ENCODE measurements around the gene ZNF653. TPM values are rescaled to one million over a fixed set of nuclear protein-coding genes. Genes with fewer than 3 reads are reported as not detected.
A peak's percentile ranks its signal among the peaks of the same experiment; 100 is the strongest.
"Not testable (repeated sequence)": the region's sequence is repeated elsewhere in the genome, so short reads cannot be mapped to it uniquely, and the experiment has no call there.

Gene ZNF653
- total and polyA plus RNA-seq, 2 donors (not counting 1 experiment from before 2014, with no cell fraction given), result 24.2 to 26.2 TPM

DNA sequence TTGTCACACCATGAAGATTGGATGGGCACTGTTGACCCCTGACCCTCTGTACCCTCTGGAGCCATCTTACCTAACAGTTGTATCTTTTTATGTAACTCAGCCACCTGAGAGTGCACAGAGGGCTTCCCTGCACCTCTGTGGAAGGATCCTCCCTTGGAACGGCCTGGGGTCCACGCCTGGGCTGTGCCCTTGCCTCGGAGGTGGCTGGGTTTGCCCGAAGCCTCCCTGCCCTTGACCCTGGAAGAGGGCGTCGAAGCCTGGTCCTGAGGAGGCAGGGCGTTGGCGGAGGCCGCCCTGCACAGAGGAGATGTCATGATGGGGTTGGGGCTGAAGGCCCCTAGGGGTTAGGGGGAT lies 71.0 kb downstream of the ZNF653 start:
- intact Hi-C loops (cut with micrococcal nuclease), result loop anchor here (1.0 to 5.0 kb wide), 7 partner anchors 12 to 148 kb away; partner anchors contain the start of genes CCDC159, SWSAP1, TMEM205 and ZNF653
- Mint-ChIP-seq H3K27me3 (no peaks in the 10 kb centered on the region), H3K4me1 (peaks cover 29% of the 10 kb centered on the region), H3K27ac (peak overlapping the region; percentile 88), H3K9me3 (ENCODE audit: insufficient read depth) (no peaks in the 10 kb centered on the region), H3K4me3 (peak overlapping the region; percentile 96)
- Histone ChIP-seq H3K9me3 (ENCODE audit: control extremely low read depth in 1 of 3, control insufficient read depth in 2 of 3, insufficient read depth in 1 of 3, low read length in 2 of 3) (peaks cover 0 to 2% (median 0%) of the 10 kb centered on the region in 3 donors), H4K20me1 (ENCODE audit: control insufficient read depth, insufficient read depth, low read length, poor library complexity, severe bottlenecking) (no peaks in the 10 kb centered on the region), H3K36me3 (replicated peaks in 1 of 2; ENCODE audit: control extremely low read depth in 1 of 2, control insufficient read depth in 1 of 2, extremely low read depth in 1 of 2, insufficient read depth in 2 of 2, low read length in 1 of 2) (peaks cover 0 to 22% of the 10 kb centered on the region in 2 experiments), H3K79me2 (ENCODE audit: control insufficient read depth, insufficient read depth, low read length) (peaks cover 24% of the 10 kb centered on the region), H3K4me3 (ENCODE audit: control extremely low read depth in 1 of 5, extremely low read depth in 1 of 5, insufficient read depth in 1 of 5, low read depth in 2 of 5, low read length in 4 of 5) (peak overlapping the region; percentile 76 to 95 (median 80)), H3K4me2 (replicated peaks; ENCODE audit: low read depth, low read length, poor library complexity, severe bottlenecking) (peak overlapping the region; percentile 97), H3K9ac (ENCODE audit: low read length) (peak overlapping the region; percentile 95), H3K27ac (ENCODE audit: low read length in 2 of 2) (peak overlapping the region; percentile 70 to 92), H2AFZ (ENCODE audit: insufficient read depth, low read depth, low read length, poor library complexity, severe bottlenecking) (peak overlapping the region; percentile 99), H3K27me3 (replicated peaks in 1 of 4; ENCODE audit: control extremely low read depth in 1 of 4, control insufficient read depth in 3 of 4, insufficient read depth in 4 of 4, low read length in 3 of 4) (no peaks in the 10 kb centered on the region), H3K4me1 (ENCODE audit: control insufficient read depth in 2 of 2, insufficient read depth in 2 of 2, low read length in 2 of 2) (peaks cover 27 to 40% of the 10 kb centered on the region in 2 donors)
- DNase-seq, result no peak
- 8% methylated on average over 9 of the region's 9 CpGs for WGBS (ENCODE audit: insufficient coverage)
- TF ChIP-seq EZH2 (IDR thresholded peaks at IDR 0.05; ENCODE audit: borderline replicate concordance, insufficient read depth, low read depth, low read length, poor library complexity, severe bottlenecking), result no peak
- TF ChIP-seq, protein P1, sequence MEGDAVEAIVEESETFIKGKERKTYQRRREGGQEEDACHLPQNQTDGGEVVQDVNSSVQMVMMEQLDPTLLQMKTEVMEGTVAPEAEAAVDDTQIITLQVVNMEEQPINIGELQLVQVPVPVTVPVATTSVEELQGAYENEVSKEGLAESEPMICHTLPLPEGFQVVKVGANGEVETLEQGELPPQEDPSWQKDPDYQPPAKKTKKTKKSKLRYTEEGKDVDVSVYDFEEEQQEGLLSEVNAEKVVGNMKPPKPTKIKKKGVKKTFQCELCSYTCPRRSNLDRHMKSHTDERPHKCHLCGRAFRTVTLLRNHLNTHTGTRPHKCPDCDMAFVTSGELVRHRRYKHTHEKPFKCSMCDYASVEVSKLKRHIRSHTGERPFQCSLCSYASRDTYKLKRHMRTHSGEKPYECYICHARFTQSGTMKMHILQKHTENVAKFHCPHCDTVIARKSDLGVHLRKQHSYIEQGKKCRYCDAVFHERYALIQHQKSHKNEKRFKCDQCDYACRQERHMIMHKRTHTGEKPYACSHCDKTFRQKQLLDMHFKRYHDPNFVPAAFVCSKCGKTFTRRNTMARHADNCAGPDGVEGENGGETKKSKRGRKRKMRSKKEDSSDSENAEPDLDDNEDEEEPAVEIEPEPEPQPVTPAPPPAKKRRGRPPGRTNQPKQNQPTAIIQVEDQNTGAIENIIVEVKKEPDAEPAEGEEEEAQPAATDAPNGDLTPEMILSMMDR (IDR thresholded peaks at IDR 0.05), result no peak
- CTCF ChIA-PET, result interaction anchor here (0.6 to 1.4 kb wide), 11 partner anchors 9 to 141 kb away, joined by 3 to 17 read pairs (median 5); partner anchors contain the start of genes RGL3 and SWSAP1
- POLR2A ChIA-PET, result interaction anchor here (0.5 to 1.4 kb wide), 6 partner anchors 12 to 569 kb away, joined by 3 to 15 read pairs (median 5); partner anchors contain the start of gene SWSAP1
- no peak for ATAC-seq (ENCODE audit: low read depth)

DNA sequence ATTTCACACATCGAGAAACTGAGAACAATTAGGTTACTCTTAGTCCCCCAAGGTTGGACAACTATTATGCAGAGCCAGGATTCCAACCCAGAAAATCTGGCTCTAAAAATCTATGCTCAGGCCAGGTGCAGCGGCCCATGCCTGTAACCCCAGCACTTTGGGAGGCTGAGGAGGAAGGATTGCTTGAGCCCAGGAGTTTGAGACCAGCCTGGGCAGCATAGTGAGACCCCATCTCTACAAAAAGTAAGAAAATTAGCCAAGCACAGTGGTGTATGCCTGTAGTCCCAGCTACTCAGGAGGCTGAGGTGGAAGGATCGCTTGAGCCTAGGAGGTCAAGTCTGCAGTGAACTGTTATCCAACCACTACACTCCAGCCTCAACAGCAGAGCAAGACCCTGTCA lies 72.1 kb downstream of the ZNF653 start:
- not testable (repeated sequence) for H3K4me3 Mint-ChIP-seq

More for the DNA sequence above, 72.1 kb downstream of the ZNF653 start:
- H3K27ac ChIP-seq (ENCODE audit: low read length in 2 of 2); CTCF ChIA-PET; H3K27me3 Mint-ChIP-seq; H4K20me1 ChIP-seq (ENCODE audit: control insufficient read depth, insufficient read depth, low read length, poor library complexity, severe bottlenecking); POLR2A ChIA-PET; ATAC-seq (ENCODE audit: low read depth); DNase-seq; H2AFZ ChIP-seq (ENCODE audit: insufficient read depth, low read depth, low read length, poor library complexity, severe bottlenecking); H3K9ac ChIP-seq (ENCODE audit: low read length); H3K9me3 ChIP-seq (ENCODE audit: control extremely low read depth in 1 of 3, control insufficient read depth in 2 of 3, insufficient read depth in 1 of 3, low read length in 2 of 3); H3K4me2 ChIP-seq (replicated peaks; ENCODE audit: low read depth, low read length, poor library complexity, severe bottlenecking); intact Hi-C loops (cut with micrococcal nuclease); H3K27me3 ChIP-seq (replicated peaks in 1 of 4; ENCODE audit: control extremely low read depth in 1 of 4, control insufficient read depth in 3 of 4, insufficient read depth in 4 of 4, low read length in 3 of 4); H3K4me3 ChIP-seq (ENCODE audit: control extremely low read depth in 1 of 5, extremely low read depth in 1 of 5, insufficient read depth in 1 of 5, low read depth in 2 of 5, low read length in 4 of 5); H3K9me3 Mint-ChIP-seq (ENCODE audit: insufficient read depth): not testable (repeated sequence)
- WGBS (ENCODE audit: insufficient coverage), result 100% methylated on average over 3 of the region's 3 CpGs
- Histone ChIP-seq H3K4me1 (ENCODE audit: control insufficient read depth in 2 of 2, insufficient read depth in 2 of 2, low read length in 2 of 2) (peaks cover 27 to 36% of the 10 kb centered on the region in 2 donors), H3K79me2 (ENCODE audit: control insufficient read depth, insufficient read depth, low read length) (peaks cover 23% of the 10 kb centered on the region), H3K36me3 (replicated peaks in 1 of 2; ENCODE audit: control extremely low read depth in 1 of 2, control insufficient read depth in 1 of 2, extremely low read depth in 1 of 2, insufficient read depth in 2 of 2, low read length in 1 of 2) (peaks cover 0 to 15% of the 10 kb centered on the region in 2 experiments)
- Mint-ChIP-seq H3K27ac (peak overlapping the region; percentile 26), H3K4me1 (peaks cover 29% of the 10 kb centered on the region)

Small RNA genes within 50 kb of the gene (small RNA-seq; reads per million reads assigned to genes)
- not detected for gene MIR7974 (ENCODE audit: insufficient read length, low read depth, low replicate concordance)
- not detected for gene RN7SL833P (ENCODE audit: insufficient read length, low read depth, low replicate concordance)

Other genes with a start within 250 kb of the ZNF653 start
- 11.9 and 14.8 TPM in 2 replicates for gene DOCK6, start 243.3 kb downstream of the ZNF653 start, total RNA-seq
- 3.0 and 5.3 TPM in 2 replicates for gene DOCK6, start 243.3 kb downstream of the ZNF653 start, polyA plus RNA-seq
- not detected in 2 replicates for gene TSPAN16, start 209.7 kb downstream of the ZNF653 start, total RNA-seq
- gene TSPAN16, start 209.7 kb downstream of the ZNF653 start, polyA plus RNA-seq, result not detected in 2 replicates
- 8.9 TPM in 2 replicates for gene RAB3D, start 166.2 kb downstream of the ZNF653 start, total RNA-seq
- 5.3 and 5.4 TPM in 2 replicates for gene RAB3D, start 166.2 kb downstream of the ZNF653 start, polyA plus RNA-seq
- 48.5 and 53.4 TPM in 2 replicates for gene TMEM205, start 159.6 kb downstream of the ZNF653 start, total RNA-seq
- gene TMEM205, start 159.6 kb downstream of the ZNF653 start, polyA plus RNA-seq, result 130 and 152 TPM in 2 replicates
- 56.0 and 57.5 TPM in 2 replicates for gene CCDC159, start 159.3 kb downstream of the ZNF653 start, total RNA-seq
- gene CCDC159, start 159.3 kb downstream of the ZNF653 start, polyA plus RNA-seq, result 128 and 146 TPM in 2 replicates
- 3.8 and 4.5 TPM in 2 replicates for gene PLPPR2, start 150.4 kb downstream of the ZNF653 start, total RNA-seq
- gene PLPPR2, start 150.4 kb downstream of the ZNF653 start, polyA plus RNA-seq, result 11.1 and 11.5 TPM in 2 replicates
- gene SWSAP1, start 131.2 kb downstream of the ZNF653 start, total RNA-seq, result 5.0 TPM in 2 replicates
- 6.4 and 7.6 TPM in 2 replicates for gene SWSAP1, start 131.2 kb downstream of the ZNF653 start, polyA plus RNA-seq
- gene EPOR, start 121.5 kb downstream of the ZNF653 start, total RNA-seq, result 6.4 and 9.4 TPM in 2 replicates
- gene EPOR, start 121.5 kb downstream of the ZNF653 start, polyA plus RNA-seq, result 12.7 and 13.8 TPM in 2 replicates
- gene RGL3, start 86.5 kb downstream of the ZNF653 start, total RNA-seq, result 0.54 and 0.78 TPM in 2 replicates
- gene RGL3, start 86.5 kb downstream of the ZNF653 start, polyA plus RNA-seq, result 2.8 and 3.5 TPM in 2 replicates
- 0.27 and 0.62 TPM in 2 replicates for gene ODAD3, start 70.7 kb downstream of the ZNF653 start, total RNA-seq
- 0.18 and 0.69 TPM in 2 replicates for gene ODAD3, start 70.7 kb downstream of the ZNF653 start, polyA plus RNA-seq
- gene PRKCSH, start 70.2 kb downstream of the ZNF653 start, total RNA-seq, result 364 and 402 TPM in 2 replicates
- 259 and 336 TPM in 2 replicates for gene PRKCSH, start 70.2 kb downstream of the ZNF653 start, polyA plus RNA-seq
- gene ELAVL3, start 24.8 kb downstream of the ZNF653 start, total RNA-seq, result not detected in 2 replicates
- gene ELAVL3, start 24.8 kb downstream of the ZNF653 start, polyA plus RNA-seq, result 0.01 TPM in 1 of 2 replicates, not detected in the other
- gene ECSIT, start 23.3 kb upstream of the ZNF653 start, total RNA-seq, result 45.6 and 56.7 TPM in 2 replicates
- gene ECSIT, start 23.3 kb upstream of the ZNF653 start, polyA plus RNA-seq, result 57.8 and 63.1 TPM in 2 replicates
- not detected in 2 replicates for gene CNN1, start 33.0 kb upstream of the ZNF653 start, total RNA-seq
- gene CNN1, start 33.0 kb upstream of the ZNF653 start, polyA plus RNA-seq, result not detected in 2 replicates
- gene ELOF1, start 53.4 kb upstream of the ZNF653 start, total RNA-seq, result 69.5 and 70.9 TPM in 2 replicates
- 64.1 and 76.2 TPM in 2 replicates for gene ELOF1, start 53.4 kb upstream of the ZNF653 start, polyA plus RNA-seq
- 151 and 158 TPM in 2 replicates for gene ACP5, start 71.8 kb upstream of the ZNF653 start, total RNA-seq
- 152 and 169 TPM in 2 replicates for gene ACP5, start 71.8 kb upstream of the ZNF653 start, polyA plus RNA-seq
- gene ZNF627, start 91.6 kb upstream of the ZNF653 start, total RNA-seq, result 24.7 and 26.2 TPM in 2 replicates
- gene ZNF627, start 91.6 kb upstream of the ZNF653 start, polyA plus RNA-seq, result 8.8 and 9.6 TPM in 2 replicates
- 4.2 and 5.1 TPM in 2 replicates for gene ZNF823, start 233.1 kb upstream of the ZNF653 start, total RNA-seq
- gene ZNF823, start 233.1 kb upstream of the ZNF653 start, polyA plus RNA-seq, result 1.1 and 1.8 TPM in 2 replicates